Measurements from ENCODE around the gene HLF.

The HLF gene

GRCh38 chr17:55258578-55259135, 6.1 kb upstream of the HLF start:
- DNase-seq, result no peak

GRCh38 chr17:55259684-55260111, 5.1 kb upstream of the HLF start:
- no peak for DNase-seq

- DNase-seq, result no peak
Observed at GRCh38 chr17:55261311-55261710, 3.4 kb upstream of the HLF start.

- no peak for DNase-seq
Observed at GRCh38 chr17:55263569-55264277, 1.0 kb upstream of the HLF start.

- DNase-seq, result no peak
Observed at GRCh38 chr17:55264278-55264644, 499 bp upstream of the HLF start.

GRCh38 chr17:55265311-55266021, 706 bp downstream of the HLF start:
- DNase-seq, result no peak

GRCh38 chr17:55266051-55266957, 1.5 kb downstream of the HLF start:
- DNase-seq, result no peak

GRCh38 chr17:55266958-55267688, 2.4 kb downstream of the HLF start:
- DNase-seq, result no peak

GRCh38 chr17:55267777-55268648, 3.3 kb downstream of the HLF start:
- no peak for DNase-seq

- no peak for DNase-seq
Observed at GRCh38 chr17:55268649-55269480, 4.1 kb downstream of the HLF start.

- DNase-seq, result no peak
Observed at GRCh38 chr17:55269894-55270293, 5.1 kb downstream of the HLF start.

GRCh38 chr17:55271223-55271571, 6.4 kb downstream of the HLF start:
- DNase-seq, result no peak

GRCh38 chr17:55271958-55272710, 7.4 kb downstream of the HLF start:
- no peak for DNase-seq

GRCh38 chr17:55272711-55273578, 8.2 kb downstream of the HLF start:
- DNase-seq, result no peak

GRCh38 chr17:55273579-55274354, 9.0 kb downstream of the HLF start:
- no peak for DNase-seq

- DNase-seq, result no peak
Observed at GRCh38 chr17:55274355-55275255, 9.8 kb downstream of the HLF start.
